ENCODE measurements around the gene ELMO3. TPM values are rescaled to one million over a fixed set of nuclear protein-coding genes. Genes with fewer than 3 reads are reported as not detected.

ELMO3 gene
- total RNA-seq, 4 donors from 2014 or later: 25.6 to 119 (median 82.2) TPM

DNA sequence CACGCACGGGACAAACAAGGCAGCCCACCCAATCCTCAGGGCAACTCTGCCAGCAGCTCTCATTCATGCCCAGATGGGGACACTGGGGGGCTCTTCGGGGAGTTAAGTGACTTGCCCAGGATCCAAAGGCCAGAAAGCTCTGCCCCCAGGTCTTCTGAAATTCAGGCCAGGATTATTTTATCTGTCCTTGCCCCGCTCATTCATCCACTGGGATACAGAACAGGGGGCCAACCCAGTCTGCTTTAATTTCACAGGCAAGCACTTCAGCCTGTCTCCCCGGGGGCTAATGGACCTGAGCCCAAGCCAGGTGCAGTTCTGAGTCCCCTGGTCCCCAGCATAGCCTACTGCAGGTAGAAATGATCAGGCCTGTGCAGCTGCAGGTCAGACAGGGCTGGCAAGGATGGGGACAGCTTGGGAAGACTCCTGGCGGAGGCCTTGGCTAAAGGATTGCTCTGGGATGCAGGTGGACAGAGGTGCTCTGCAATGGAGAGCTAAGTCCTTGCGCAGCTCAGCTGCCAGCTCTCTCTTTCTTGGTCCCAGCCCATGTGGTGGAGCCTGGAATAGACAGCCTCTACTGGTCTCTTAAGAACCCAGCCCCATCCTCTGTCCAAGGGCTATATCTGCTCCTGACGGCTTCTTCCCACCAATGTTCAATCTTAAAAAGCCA lies 47.4 kb upstream of the ELMO3 start:
- H3K4me1 ChIP-seq: peaks cover 4 to 39% (median 12%) of the 10 kb centered on the region in 4 donors
- H3K27ac ChIP-seq: peak overlapping the region in 3 of 4 donors; percentile 71 to 87 (median 73)
- DNase-seq: no peak
- no peaks in the 10 kb centered on the region for H3K27me3 ChIP-seq
- peak overlapping the region in 1 of 4 donors; percentile 57 for H3K4me3 ChIP-seq
- TF ChIP-seq, protein P1, sequence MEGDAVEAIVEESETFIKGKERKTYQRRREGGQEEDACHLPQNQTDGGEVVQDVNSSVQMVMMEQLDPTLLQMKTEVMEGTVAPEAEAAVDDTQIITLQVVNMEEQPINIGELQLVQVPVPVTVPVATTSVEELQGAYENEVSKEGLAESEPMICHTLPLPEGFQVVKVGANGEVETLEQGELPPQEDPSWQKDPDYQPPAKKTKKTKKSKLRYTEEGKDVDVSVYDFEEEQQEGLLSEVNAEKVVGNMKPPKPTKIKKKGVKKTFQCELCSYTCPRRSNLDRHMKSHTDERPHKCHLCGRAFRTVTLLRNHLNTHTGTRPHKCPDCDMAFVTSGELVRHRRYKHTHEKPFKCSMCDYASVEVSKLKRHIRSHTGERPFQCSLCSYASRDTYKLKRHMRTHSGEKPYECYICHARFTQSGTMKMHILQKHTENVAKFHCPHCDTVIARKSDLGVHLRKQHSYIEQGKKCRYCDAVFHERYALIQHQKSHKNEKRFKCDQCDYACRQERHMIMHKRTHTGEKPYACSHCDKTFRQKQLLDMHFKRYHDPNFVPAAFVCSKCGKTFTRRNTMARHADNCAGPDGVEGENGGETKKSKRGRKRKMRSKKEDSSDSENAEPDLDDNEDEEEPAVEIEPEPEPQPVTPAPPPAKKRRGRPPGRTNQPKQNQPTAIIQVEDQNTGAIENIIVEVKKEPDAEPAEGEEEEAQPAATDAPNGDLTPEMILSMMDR (IDR thresholded peaks at IDR 0.05): no peak
- TF ChIP-seq POLR2A (IDR thresholded peaks at IDR 0.05): no peak
- no peaks in the 10 kb centered on the region for H3K9me3 ChIP-seq
- H3K36me3 ChIP-seq: peaks cover 0 to 13% (median 0%) of the 10 kb centered on the region in 3 donors

DNA sequence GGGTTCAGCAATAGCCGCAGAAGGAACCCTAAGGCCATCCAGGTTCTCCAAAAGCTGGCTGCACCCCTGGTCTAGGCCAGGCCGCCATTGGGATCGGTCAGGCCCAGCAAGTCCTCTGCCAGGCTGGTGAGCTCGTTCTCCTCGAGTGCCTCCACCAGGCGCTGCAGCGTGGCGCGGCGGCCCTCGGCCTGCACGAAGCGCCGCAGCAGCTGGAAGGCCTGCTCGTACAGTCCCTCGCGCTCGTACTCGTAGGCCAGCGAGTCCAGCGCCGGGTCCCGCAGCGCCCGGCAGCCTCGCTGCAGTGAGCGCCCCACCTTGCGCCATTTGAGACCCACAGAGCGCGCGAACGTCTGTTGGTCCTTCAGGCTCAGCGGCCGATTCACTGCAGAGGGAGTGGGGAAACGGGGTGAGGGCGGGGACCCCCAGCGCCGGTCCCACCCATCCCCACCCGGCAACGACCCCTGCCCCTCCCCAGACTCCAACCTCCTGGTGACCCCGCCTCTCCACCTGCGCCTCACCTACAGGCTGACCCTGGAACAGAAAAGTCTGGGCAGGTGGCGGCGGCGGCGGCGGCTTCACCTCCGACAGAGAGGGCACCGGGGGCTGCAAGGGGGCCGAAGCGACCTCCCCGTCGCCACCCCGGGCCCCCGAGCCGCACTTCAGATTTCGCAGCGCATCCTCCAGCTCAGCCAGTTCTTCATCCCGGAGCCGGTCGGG lies 44.2 kb upstream of the ELMO3 start:
- Histone ChIP-seq H3K9me3 (no peaks in the 10 kb centered on the region), H3K36me3 (no peaks in the 10 kb centered on the region), H3K27me3 (no peaks in the 10 kb centered on the region), H3K27ac (no peak overlapping the region), H3K4me1 (peaks cover 7 to 51% (median 16%) of the 10 kb centered on the region in 4 donors), H3K4me3 (peak overlapping the region in 3 of 4 donors; percentile 15 to 46 (median 29))
- DNase-seq: no peak
- TF ChIP-seq POLR2A (IDR thresholded peaks at IDR 0.05): no peak
- TF ChIP-seq, protein P1 (IDR thresholded peaks at IDR 0.05): no peak

DNA sequence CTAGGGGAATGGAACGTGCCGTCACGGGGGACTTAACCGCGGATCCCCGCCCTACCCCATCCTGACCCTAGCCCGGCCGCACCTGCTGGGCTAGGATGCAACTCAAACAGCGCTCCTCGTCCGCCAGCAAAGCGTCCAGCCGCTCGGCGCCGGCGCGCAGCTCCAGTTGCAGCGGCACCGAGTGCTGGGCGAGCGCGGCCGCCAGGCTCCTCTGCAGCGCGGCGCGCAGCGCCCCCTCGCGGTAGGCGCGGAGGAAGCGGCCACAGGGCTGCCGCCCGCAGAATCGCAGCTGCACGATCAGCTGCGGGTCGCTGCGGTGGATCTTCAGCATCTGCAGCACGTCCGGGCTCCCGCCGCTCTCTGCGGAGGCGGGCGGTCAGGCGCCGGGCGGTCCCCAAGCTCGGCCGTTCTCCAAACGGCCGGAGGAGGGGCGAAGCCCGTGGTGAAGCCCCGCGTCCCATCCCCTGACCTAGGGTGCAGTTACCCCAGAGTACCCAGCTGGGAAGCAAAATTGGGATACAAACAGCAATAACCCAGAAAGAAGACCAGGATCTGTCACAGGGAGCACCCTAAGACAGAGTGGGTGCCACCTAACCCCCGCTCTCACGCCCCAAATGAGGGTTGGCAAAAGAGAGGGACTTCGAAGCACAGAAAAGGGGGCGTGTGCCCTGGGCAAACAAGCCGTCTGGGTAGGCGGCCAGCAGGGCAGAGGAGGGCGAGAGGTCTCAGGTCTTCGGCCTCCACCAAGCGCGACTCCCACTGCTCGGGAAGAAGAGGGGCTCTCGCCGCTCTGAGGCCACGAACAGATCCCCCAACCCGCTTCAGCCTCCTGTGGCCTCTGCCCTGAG lies 43.4 kb upstream of the ELMO3 start:
- H3K27me3 ChIP-seq: no peaks in the 10 kb centered on the region

DNA sequence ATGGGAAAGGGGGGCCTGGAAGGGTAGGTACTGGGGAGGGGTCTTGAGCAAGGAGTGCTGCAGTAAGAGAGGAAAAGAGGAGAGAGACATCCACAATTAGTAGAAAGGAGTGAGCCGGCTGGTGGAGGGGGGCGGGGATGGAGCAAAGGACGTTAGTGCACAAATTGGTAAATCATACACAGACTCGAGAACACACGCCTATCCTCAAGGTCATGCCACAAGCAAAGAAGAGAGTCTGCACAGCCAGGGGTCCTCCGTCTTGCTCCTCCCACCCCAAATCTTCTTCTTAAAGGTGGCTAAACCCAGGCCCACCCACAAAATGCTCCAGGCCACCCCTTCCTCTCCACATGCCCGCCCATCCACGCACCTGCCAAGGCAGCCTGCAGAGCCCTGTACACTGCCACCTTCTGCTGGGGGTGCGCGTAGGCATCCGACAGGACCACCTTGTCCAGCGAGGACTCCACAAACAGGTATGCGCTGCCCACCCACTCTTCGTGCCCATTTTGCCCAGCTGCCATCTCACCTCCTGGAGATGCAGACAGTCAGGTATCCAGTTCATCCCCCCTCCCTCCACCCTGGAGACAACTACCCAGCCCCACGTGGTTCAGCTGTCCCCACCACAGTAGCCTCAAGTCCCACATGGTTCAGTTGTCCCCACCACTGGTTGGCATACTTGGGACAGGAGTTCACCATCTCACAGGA lies 42.6 kb upstream of the ELMO3 start:
- no peak for TF ChIP-seq POLR2A (IDR thresholded peaks at IDR 0.05)
- TF ChIP-seq, protein P1 (IDR thresholded peaks at IDR 0.05): no peak
- Histone ChIP-seq H3K27ac (no peak overlapping the region), H3K36me3 (no peaks in the 10 kb centered on the region), H3K4me1 (peaks cover 7 to 39% (median 13%) of the 10 kb centered on the region in 4 donors), H3K9me3 (no peaks in the 10 kb centered on the region), H3K27me3 (no peaks in the 10 kb centered on the region), H3K4me3 (no peak overlapping the region)
- peak in 2 of 3 donors; percentile 58 to 60 for DNase-seq

More for the DNA sequence above, 43.4 kb upstream of the ELMO3 start:
- Histone ChIP-seq H3K27ac (no peak overlapping the region), H3K9me3 (no peaks in the 10 kb centered on the region), H3K4me3 (peak overlapping the region in 3 of 4 donors; percentile 15 to 46 (median 29)), H3K36me3 (no peaks in the 10 kb centered on the region), H3K4me1 (peaks cover 7 to 43% (median 16%) of the 10 kb centered on the region in 4 donors)
- no peak for TF ChIP-seq POLR2A (IDR thresholded peaks at IDR 0.05)
- TF ChIP-seq, protein P1 (IDR thresholded peaks at IDR 0.05): peak; percentile 96 to 99 (median 98)
- DNase-seq: peak; percentile 55 to 88 (median 85)
